Placental pericyte (primary cell): ENCODE data around the gene TLCD3A. TPM values are rescaled to one million over a fixed set of nuclear protein-coding genes. Genes with fewer than 3 reads are reported as not detected.

Experiments
- total RNA-seq: library from RNA; depleted of rRNA; stranded (reverse); fragments of >200 nt; gene quantifications from 2 replicates; pipeline ENCODE4 v1.2.3, GENCODE V29; 2012

Gene TLCD3A
- total RNA-seq, result 20.8 and 22.3 TPM in 2 replicates

GRCh38 chr17:732067-732901 lies at the start of gene TLCD3A:
TSS of gene TLCD3A (plus strand) at chr17:732596. CDS start at chr17:732648, 52 bp downstream.

GRCh38 chr17:752002-752619 lies 19.7 kb downstream of the TLCD3A start, which contains the start of gene GEMIN4:
TSS of gene GEMIN4 (minus strand) at chr17:752264. CDS start at chr17:752142, 122 bp downstream.

GRCh38 chr17:781805-782731 lies 49.7 kb downstream of the TLCD3A start, which contains the start of the genes GLOD4 and MRM3:
TSS of gene GLOD4 (minus strand) at chr17:782280. CDS start at chr17:782255, 25 bp downstream.
TSS of gene MRM3 (plus strand) at chr17:782353. CDS start at chr17:782379, 26 bp downstream.

Other genes starting within 250 kb of the TLCD3A start
- gene VPS53, start 17.8 kb upstream of the TLCD3A start, total RNA-seq, result 18.2 and 32.2 TPM in 2 replicates
- 7.2 and 25.5 TPM in 2 replicates for gene GEMIN4, start 19.7 kb downstream of the TLCD3A start, total RNA-seq
- 33.0 and 51.5 TPM in 2 replicates for gene GLOD4, start 49.7 kb downstream of the TLCD3A start, total RNA-seq
- 16.9 and 18.9 TPM in 2 replicates for gene MRM3, start 49.8 kb downstream of the TLCD3A start, total RNA-seq
- gene NXN, start 247.2 kb downstream of the TLCD3A start, total RNA-seq, result 51.8 and 65.2 TPM in 2 replicates